CD4-positive, alpha-beta memory T cell (primary cell): ENCODE measurements around the gene CAMK2N2. TPM values are rescaled to one million over a fixed set of nuclear protein-coding genes. Genes with fewer than 3 reads are reported as not detected.
A peak's percentile ranks its signal among the peaks of the same experiment; 100 is the strongest.

Source experiments
- CTCF ChIA-PET: fragments of 350-600 bp; sonication (Branson Sonifier 250); formaldehyde crosslinking; loops from one replicate; lab custom pipeline; 2021; ENCODE audit warnings: inconsistent platforms; ENCODE audit not compliant: partially characterized antibody; lab: Charles Lee
- POLR2A ChIA-PET: fragments of 350-600 bp; sonication (Branson Sonifier 250); formaldehyde crosslinking; loops from one replicate; lab custom pipeline; 2021; ENCODE audit not compliant: partially characterized antibody; lab: Charles Lee
- DNase-seq, 5 donors: peaks; one replicate each; pipeline versions ENCODE4 v3.0.0 to v3.0.0-alpha.2; 2020 to 2022; ENCODE audit warnings: mixed read lengths in 1 of 5
- H3K27ac ChIP-seq: one replicate; pipeline ENCODE4 v1.7.0; 2013; ENCODE audit warnings: low read depth, low read length
- H3K27me3 ChIP-seq: 2 replicates; pipeline ENCODE4 v1.7.0; 2013; ENCODE audit warnings: mild to moderate bottlenecking, low read length, moderate library complexity; ENCODE audit not compliant: insufficient read depth
- H3K36me3 ChIP-seq: 2 replicates; pipeline ENCODE4 v1.7.0; 2013; ENCODE audit warnings: mild to moderate bottlenecking, low read length, moderate library complexity; ENCODE audit not compliant: insufficient read depth
- H3K4me1 ChIP-seq: 2 replicates; pipeline ENCODE4 v1.7.0; 2013; ENCODE audit warnings: mild to moderate bottlenecking, low read length, moderate library complexity; ENCODE audit not compliant: insufficient read depth
- H3K4me3 ChIP-seq, 2 donors: one replicate each; pipeline ENCODE4 v1.7.0; 2013; ENCODE audit warnings: low read length in 2 of 2, mild to moderate bottlenecking in 1 of 2
- H3K9me3 ChIP-seq, 2 donors: one replicate each; pipeline ENCODE4 v1.7.0; 2013; ENCODE audit warnings: low read length in 2 of 2, control low read depth in 1 of 2; ENCODE audit not compliant: control insufficient read depth in 1 of 2
- H3K27ac Mint-ChIP-seq, 7 donors: one replicate each; pipeline ENCODE4 v1.8.0; 2020 to 2021; ENCODE audit warnings: mixed read lengths in 7 of 7, mild to moderate bottlenecking in 6 of 7, inconsistent platforms in 3 of 7, moderate library complexity in 3 of 7
- H3K27me3 Mint-ChIP-seq, 2 donors: one replicate each; pipeline ENCODE4 v1.8.0; 2020 to 2021; ENCODE audit warnings: mixed read lengths in 2 of 2
- H3K36me3 Mint-ChIP-seq, 2 donors: one replicate each; pipeline ENCODE4 v1.8.0; 2020 to 2021; ENCODE audit warnings: mixed read lengths in 2 of 2, inconsistent platforms in 1 of 2, mild to moderate bottlenecking in 1 of 2
- H3K4me1 Mint-ChIP-seq, 4 donors: one replicate each; pipeline ENCODE4 v1.8.0; 2020 to 2021; ENCODE audit warnings: mixed read lengths in 4 of 4, mild to moderate bottlenecking in 1 of 4
- H3K4me3 Mint-ChIP-seq, 8 donors: one replicate each; pipeline ENCODE4 v1.8.0; 2020 to 2021; ENCODE audit warnings: mixed read lengths in 8 of 8, mild to moderate bottlenecking in 7 of 8, moderate library complexity in 6 of 8, inconsistent platforms in 3 of 8
- H3K9me3 Mint-ChIP-seq, 8 donors: one replicate each; pipeline ENCODE4 v1.8.0; 2020 to 2021; ENCODE audit warnings: mixed read lengths in 8 of 8, mild to moderate bottlenecking in 5 of 8, inconsistent platforms in 3 of 8, moderate library complexity in 1 of 8
- intact Hi-C: fragments of 100-400 bp; cut with micrococcal nuclease; formaldehyde crosslinking; loops from one replicate; pipeline ENCODE4 v1.15.1; 2023
- polyA plus RNA-seq, 2 donors: library from polyadenylated mRNA; unstranded; fragments of 300-500 nt; fragmentation: Illumina TruSeq; gene quantifications; one replicate each; pipeline ENCODE4 v1.2.3, GENCODE V29; 2021
- total RNA-seq, 2 experiments: library from RNA; stranded (reverse); gene quantifications; one replicate each; pipeline ENCODE4 v1.2.3, GENCODE V29; 2021

Gene CAMK2N2
- total and polyA plus RNA-seq, 4 experiments from 2014 or later = 0.25 TPM; not detected in 3

- Mint-ChIP-seq H3K27me3 (peaks cover 2 to 6% of the 10 kb centered on the region in 2 donors), H3K4me3 (no peak overlapping the region), H3K36me3 (no peaks in the 10 kb centered on the region), H3K27ac (no peak overlapping the region), H3K9me3 (peaks cover 0 to under 1% (median 0%) of the 10 kb centered on the region in 8 donors), H3K4me1 (peaks cover 0 to 2% (median 0%) of the 10 kb centered on the region in 4 donors)
- Histone ChIP-seq H3K4me1 (no peaks in the 10 kb centered on the region), H3K4me3 (no peak overlapping the region), H3K9me3 (no peaks in the 10 kb centered on the region), H3K27me3 (no peaks in the 10 kb centered on the region), H3K36me3 (no peaks in the 10 kb centered on the region), H3K27ac (no peak overlapping the region)
- intact Hi-C loops = no loop called here
- POLR2A ChIA-PET = no interaction called here
- CTCF ChIA-PET = interaction anchor here (1.4 to 1.5 kb wide), 2 partner anchors 9 to 41 kb away, joined by 3 to 4 read pairs; partner anchors contain the start of gene EEF1AKMT4
- DNase-seq = no peak
Measured at GRCh38 chr3:184291044-184291737, 29.8 kb upstream of the CAMK2N2 start.

- H3K4me1 ChIP-seq = no peaks in the 10 kb centered on the region
- intact Hi-C loops = no loop called here
- H3K27me3 ChIP-seq = peaks cover 3% of the 10 kb centered on the region
- no peak overlapping the region for H3K4me3 ChIP-seq
- H3K27ac Mint-ChIP-seq = peak overlapping the region in 1 of 7 donors; percentile 64
- no peaks in the 10 kb centered on the region for H3K36me3 ChIP-seq
- no peaks in the 10 kb centered on the region for H3K36me3 Mint-ChIP-seq
- ChIA-PET CTCF (interaction anchor here (1.4 to 1.9 kb wide), 2 partner anchors 8 to 63 kb away, joined by 3 to 13 read pairs; no protein-coding TSS in a partner anchor), POLR2A (no interaction called here)
- H3K9me3 ChIP-seq = no peaks in the 10 kb centered on the region
- peaks cover 0 to 2% (median 0%) of the 10 kb centered on the region in 8 donors for H3K9me3 Mint-ChIP-seq
- H3K4me3 Mint-ChIP-seq = no peak overlapping the region
- no peak overlapping the region for H3K27ac ChIP-seq
- peaks cover 5 to 13% of the 10 kb centered on the region in 2 donors for H3K27me3 Mint-ChIP-seq
- no peak for DNase-seq
- peaks cover 0 to 2% (median 0%) of the 10 kb centered on the region in 4 donors for H3K4me1 Mint-ChIP-seq
Measured at GRCh38 chr3:184290331-184290730, 29.0 kb upstream of the CAMK2N2 start.

GRCh38 chr3:184289426-184289938 lies 28.1 kb upstream of the CAMK2N2 start:
- Histone ChIP-seq H3K36me3 (no peaks in the 10 kb centered on the region), H3K4me3 (no peak overlapping the region), H3K9me3 (no peaks in the 10 kb centered on the region), H3K27ac (no peak overlapping the region), H3K4me1 (no peaks in the 10 kb centered on the region), H3K27me3 (peaks cover 3% of the 10 kb centered on the region)
- H3K27me3 Mint-ChIP-seq = peaks cover 5 to 16% of the 10 kb centered on the region in 2 donors
- peaks cover 0 to 2% (median 0%) of the 10 kb centered on the region in 4 donors for H3K4me1 Mint-ChIP-seq
- H3K4me3 Mint-ChIP-seq = no peak overlapping the region
- peaks cover 0 to 2% (median 0%) of the 10 kb centered on the region in 8 donors for H3K9me3 Mint-ChIP-seq
- CTCF ChIA-PET = interaction anchor here (0.6 to 1.9 kb wide), 5 partner anchors 59 to 394 kb away, joined by 3 to 13 read pairs (median 5); no protein-coding TSS in a partner anchor
- DNase-seq = peak; percentile 40 to 57 (median 48)
- POLR2A ChIA-PET = no interaction called here
- peak overlapping the region in 1 of 7 donors; percentile 57 for H3K27ac Mint-ChIP-seq
- intact Hi-C loops = loop anchor here (1.0 kb wide), 3 partner anchors 62 to 394 kb away; no protein-coding TSS in a partner anchor
- H3K36me3 Mint-ChIP-seq = no peaks in the 10 kb centered on the region

- Mint-ChIP-seq H3K9me3 (peaks cover 0 to 2% (median 0%) of the 10 kb centered on the region in 8 donors), H3K4me1 (peaks cover 0 to 2% (median 0%) of the 10 kb centered on the region in 4 donors), H3K27me3 (peaks cover 5 to 20% of the 10 kb centered on the region in 2 donors), H3K27ac (no peak overlapping the region), H3K4me3 (peak overlapping the region in 1 of 8 donors; percentile 16), H3K36me3 (no peaks in the 10 kb centered on the region)
- no peaks in the 10 kb centered on the region for H3K36me3 ChIP-seq
- no peaks in the 10 kb centered on the region for H3K9me3 ChIP-seq
- H3K27me3 ChIP-seq = peaks cover 3% of the 10 kb centered on the region
- no peaks in the 10 kb centered on the region for H3K4me1 ChIP-seq
- H3K27ac ChIP-seq = no peak overlapping the region
- CTCF ChIA-PET = interaction anchor here (0.9 to 4.0 kb wide), 3 partner anchors 12 to 129 kb away, joined by 3 to 21 read pairs (median 3); partner anchors contain the start of gene DVL3
- DNase-seq = peak in 2 of 5 donors; percentile 12 to 14
- H3K4me3 ChIP-seq = no peak overlapping the region
- POLR2A ChIA-PET = no interaction called here
- intact Hi-C loops = loop anchor here (1.0 kb wide), 1 partner anchor 57 kb away; no protein-coding TSS in a partner anchor
Measured at GRCh38 chr3:184284696-184285095, 23.3 kb upstream of the CAMK2N2 start.

- intact Hi-C loops = loop anchor here (1.0 kb wide), 1 partner anchor 56 kb away; no protein-coding TSS in a partner anchor
- POLR2A ChIA-PET = interaction anchor here (0.6 kb wide), 1 partner anchor 37 kb away, joined by 4 read pairs; no protein-coding TSS in a partner anchor
- H3K36me3 Mint-ChIP-seq = no peaks in the 10 kb centered on the region
- H3K27me3 Mint-ChIP-seq = peaks cover 6 to 18% of the 10 kb centered on the region in 2 donors
- DNase-seq = no peak
- no peak overlapping the region for H3K27ac Mint-ChIP-seq
- Histone ChIP-seq H3K36me3 (no peaks in the 10 kb centered on the region), H3K27me3 (peaks cover 3% of the 10 kb centered on the region), H3K4me3 (no peak overlapping the region), H3K9me3 (no peaks in the 10 kb centered on the region), H3K27ac (no peak overlapping the region), H3K4me1 (no peaks in the 10 kb centered on the region)
- H3K4me1 Mint-ChIP-seq = no peaks in the 10 kb centered on the region
- H3K4me3 Mint-ChIP-seq = no peak overlapping the region
- peaks cover 0 to 2% (median 0%) of the 10 kb centered on the region in 8 donors for H3K9me3 Mint-ChIP-seq
- CTCF ChIA-PET = interaction anchor here (1.0 to 4.0 kb wide), 2 partner anchors 11 to 56 kb away, joined by 3 to 21 read pairs; no protein-coding TSS in a partner anchor
Measured at GRCh38 chr3:184283681-184284080, 22.3 kb upstream of the CAMK2N2 start.

- Mint-ChIP-seq H3K27me3 (peaks cover 8 to 22% of the 10 kb centered on the region in 2 donors), H3K9me3 (peaks cover 0 to 2% (median 0%) of the 10 kb centered on the region in 8 donors), H3K4me1 (no peaks in the 10 kb centered on the region), H3K36me3 (no peaks in the 10 kb centered on the region), H3K4me3 (no peak overlapping the region), H3K27ac (no peak overlapping the region)
- POLR2A ChIA-PET = interaction anchor here (0.6 kb wide), 1 partner anchor 36 kb away, joined by 4 read pairs; no protein-coding TSS in a partner anchor
- Histone ChIP-seq H3K36me3 (no peaks in the 10 kb centered on the region), H3K9me3 (no peaks in the 10 kb centered on the region), H3K27me3 (peaks cover 3% of the 10 kb centered on the region), H3K4me1 (no peaks in the 10 kb centered on the region), H3K27ac (no peak overlapping the region), H3K4me3 (no peak overlapping the region)
- no peak for DNase-seq
- CTCF ChIA-PET = interaction anchor here (1.1 kb wide), 1 partner anchor 8 kb away, joined by 3 read pairs; no protein-coding TSS in a partner anchor
- intact Hi-C loops = no loop called here
Measured at GRCh38 chr3:184282941-184283340, 21.6 kb upstream of the CAMK2N2 start.

GRCh38 chr3:184277366-184277765 lies 16.0 kb upstream of the CAMK2N2 start:
- CTCF ChIA-PET = no interaction called here
- Mint-ChIP-seq H3K4me3 (no peak overlapping the region), H3K4me1 (peaks cover 0 to 6% (median 5%) of the 10 kb centered on the region in 4 donors), H3K27ac (no peak overlapping the region), H3K9me3 (peaks cover 0 to 2% (median 0%) of the 10 kb centered on the region in 8 donors), H3K27me3 (peaks cover 27 to 39% of the 10 kb centered on the region in 2 donors), H3K36me3 (peaks cover 0 to 6% of the 10 kb centered on the region in 2 donors)
- Histone ChIP-seq H3K36me3 (no peaks in the 10 kb centered on the region), H3K27me3 (peaks cover 20% of the 10 kb centered on the region), H3K4me1 (no peaks in the 10 kb centered on the region), H3K4me3 (no peak overlapping the region), H3K9me3 (no peaks in the 10 kb centered on the region), H3K27ac (no peak overlapping the region)
- POLR2A ChIA-PET = no interaction called here
- intact Hi-C loops = no loop called here
- no peak for DNase-seq
